Stimulated activated naive B cell treated with anti-CD40 and anti-IgM and Interleukin-4, amounts not matched to agents 10 μg/mL and 1 μg/mL and 100 μg/mL, for 72 hours (primary cell): ENCODE data around the gene MTIF2.
A peak's percentile ranks its signal among the peaks of the same experiment; 100 is the strongest.
"Not testable (repeated sequence)": the region's sequence is repeated elsewhere in the genome, so short reads cannot be mapped to it uniquely, and the experiment has no call there.

ENCODE experiments used
- ATAC-seq, 2 donors: fragments of 150-1000 bp; cut with Tn5 transposase; replicated peaks; 2 replicates each; pipeline ENCODE4 v1.10.0; 2021; ENCODE audit warnings: moderate library complexity in 1 of 2
- DNase-seq: peaks from one replicate; pipeline ENCODE4 v3.0.0; 2021
- H3K27ac Mint-ChIP-seq: one replicate; pipeline ENCODE4 v1.8.0; 2022; ENCODE audit warnings: mild to moderate bottlenecking, mixed read lengths
- H3K27me3 Mint-ChIP-seq, 2 donors: one replicate each; pipeline ENCODE4 v1.8.0; 2022; ENCODE audit warnings: mixed read lengths in 2 of 2
- H3K36me3 Mint-ChIP-seq, 2 donors: one replicate each; pipeline ENCODE4 v1.8.0; 2022; ENCODE audit warnings: mixed read lengths in 2 of 2, mild to moderate bottlenecking in 1 of 2
- H3K4me1 Mint-ChIP-seq, 2 donors: one replicate each; pipeline ENCODE4 v1.8.0; 2022; ENCODE audit warnings: mixed read lengths in 2 of 2, mild to moderate bottlenecking in 1 of 2
- H3K4me3 Mint-ChIP-seq, 2 donors: one replicate each; pipeline ENCODE4 v1.8.0; 2022; ENCODE audit warnings: mild to moderate bottlenecking in 2 of 2, mixed read lengths in 2 of 2, moderate library complexity in 1 of 2
- H3K9me3 Mint-ChIP-seq, 2 donors: one replicate each; pipeline ENCODE4 v1.8.0; 2022; ENCODE audit warnings: mixed read lengths in 2 of 2, mild to moderate bottlenecking in 1 of 2

Gene MTIF2

GRCh38 chr2:55274346-55274745 lies 5.3 kb upstream of the MTIF2 start:
- not testable (repeated sequence) for ATAC-seq, DNase-seq, H3K27ac Mint-ChIP-seq, H3K27me3 Mint-ChIP-seq, H3K36me3 Mint-ChIP-seq, H3K4me3 Mint-ChIP-seq, H3K9me3 Mint-ChIP-seq
- peaks cover 0 to 13% of the 10 kb centered on the region in 2 donors for H3K4me1 Mint-ChIP-seq

GRCh38 chr2:55269645-55269990 lies 587 bp upstream of the MTIF2 start:
- Mint-ChIP-seq H3K27me3 (no peaks in the 10 kb centered on the region), H3K4me3 (peak overlapping the region; percentile 95 to 97), H3K36me3 (peaks cover 0 to 11% of the 10 kb centered on the region in 2 donors), H3K4me1 (peaks cover 0 to 13% of the 10 kb centered on the region in 2 donors), H3K27ac (peak overlapping the region; percentile 95), H3K9me3 (no peaks in the 10 kb centered on the region)
- ATAC-seq (peak in 1 of 2 donors; percentile 7), DNase-seq (no peak)

GRCh38 chr2:55268288-55268906 lies 634 bp downstream of the MTIF2 start:
- Mint-ChIP-seq H3K27ac (peak overlapping the region; percentile 95), H3K36me3 (peaks cover 2 to 18% of the 10 kb centered on the region in 2 donors), H3K4me1 (peaks cover 0 to 13% of the 10 kb centered on the region in 2 donors), H3K4me3 (peak overlapping the region; percentile 95 to 97), H3K27me3 (no peaks in the 10 kb centered on the region), H3K9me3 (no peaks in the 10 kb centered on the region)
- ATAC-seq (no peak), DNase-seq (no peak)

GRCh38 chr2:55259586-55259985 lies 9.4 kb downstream of the MTIF2 start:
- not testable (repeated sequence) for H3K27me3 Mint-ChIP-seq, H3K4me3 Mint-ChIP-seq, DNase-seq, ATAC-seq, H3K4me1 Mint-ChIP-seq, H3K9me3 Mint-ChIP-seq, H3K27ac Mint-ChIP-seq
- H3K36me3 Mint-ChIP-seq = peaks cover 11 to 32% of the 10 kb centered on the region in 2 donors

- DNase-seq (no peak), ATAC-seq (no peak)
- no peak overlapping the region for H3K27ac Mint-ChIP-seq
- no peaks in the 10 kb centered on the region for H3K9me3 Mint-ChIP-seq
- no peak overlapping the region for H3K4me3 Mint-ChIP-seq
- H3K4me1 Mint-ChIP-seq = no peaks in the 10 kb centered on the region
- H3K36me3 Mint-ChIP-seq = peaks cover 31 to 34% of the 10 kb centered on the region in 2 donors
- H3K27me3 Mint-ChIP-seq = no peaks in the 10 kb centered on the region
These were observed 16.2 kb downstream of the MTIF2 start for GRCh38 chr2:55252832-55253231.

GRCh38 chr2:55247025-55247424 lies 22.0 kb downstream of the MTIF2 start:
- no peak overlapping the region for H3K4me3 Mint-ChIP-seq
- ATAC-seq (no peak), DNase-seq (no peak)
- no peak overlapping the region for H3K27ac Mint-ChIP-seq
- H3K9me3 Mint-ChIP-seq = no peaks in the 10 kb centered on the region
- no peaks in the 10 kb centered on the region for H3K27me3 Mint-ChIP-seq
- H3K4me1 Mint-ChIP-seq = peaks cover 2 to 4% of the 10 kb centered on the region in 2 donors
- H3K36me3 Mint-ChIP-seq = peaks cover 38 to 41% of the 10 kb centered on the region in 2 donors

GRCh38 chr2:55245411-55245810 lies 23.6 kb downstream of the MTIF2 start:
- ATAC-seq (no peak), DNase-seq (no peak)
- no peaks in the 10 kb centered on the region for H3K27me3 Mint-ChIP-seq
- H3K36me3 Mint-ChIP-seq = peaks cover 38 to 47% of the 10 kb centered on the region in 2 donors
- H3K4me1 Mint-ChIP-seq = peaks cover 2 to 7% of the 10 kb centered on the region in 2 donors
- no peak overlapping the region for H3K27ac Mint-ChIP-seq
- no peaks in the 10 kb centered on the region for H3K9me3 Mint-ChIP-seq
- no peak overlapping the region for H3K4me3 Mint-ChIP-seq

- no peak overlapping the region for H3K27ac Mint-ChIP-seq
- ATAC-seq = no peak
- DNase-seq = no peak
- H3K27me3 Mint-ChIP-seq = no peaks in the 10 kb centered on the region
- peaks cover 2 to 7% of the 10 kb centered on the region in 2 donors for H3K4me1 Mint-ChIP-seq
- peaks cover 26 to 43% of the 10 kb centered on the region in 2 donors for H3K36me3 Mint-ChIP-seq
- H3K4me3 Mint-ChIP-seq = no peak overlapping the region
- no peaks in the 10 kb centered on the region for H3K9me3 Mint-ChIP-seq
These were observed 26.4 kb downstream of the MTIF2 start for GRCh38 chr2:55242617-55243016.

GRCh38 chr2:55241582-55241981 lies 27.4 kb downstream of the MTIF2 start:
- not testable (repeated sequence) for H3K27me3 Mint-ChIP-seq, H3K27ac Mint-ChIP-seq, H3K4me3 Mint-ChIP-seq, H3K9me3 Mint-ChIP-seq, DNase-seq, H3K4me1 Mint-ChIP-seq, ATAC-seq
- peaks cover 19 to 36% of the 10 kb centered on the region in 2 donors for H3K36me3 Mint-ChIP-seq

GRCh38 chr2:55239656-55240222 lies 29.3 kb downstream of the MTIF2 start:
- no peak overlapping the region for H3K4me3 Mint-ChIP-seq
- peaks cover 6 to 12% of the 10 kb centered on the region in 2 donors for H3K4me1 Mint-ChIP-seq
- ATAC-seq (no peak), DNase-seq (no peak)
- peaks cover 13 to 36% of the 10 kb centered on the region in 2 donors for H3K36me3 Mint-ChIP-seq
- no peak overlapping the region for H3K27ac Mint-ChIP-seq
- no peaks in the 10 kb centered on the region for H3K27me3 Mint-ChIP-seq
- H3K9me3 Mint-ChIP-seq = no peaks in the 10 kb centered on the region

- Mint-ChIP-seq H3K4me1 (peaks cover 13 to 31% of the 10 kb centered on the region in 2 donors), H3K27ac (no peak overlapping the region), H3K4me3 (no peak overlapping the region), H3K36me3 (peaks cover 24 to 48% of the 10 kb centered on the region in 2 donors), H3K9me3 (no peaks in the 10 kb centered on the region), H3K27me3 (no peaks in the 10 kb centered on the region)
- ATAC-seq (no peak), DNase-seq (no peak)
These were observed 32.0 kb downstream of the MTIF2 start for GRCh38 chr2:55236992-55237543.

- no peaks in the 10 kb centered on the region for H3K9me3 Mint-ChIP-seq
- H3K27ac Mint-ChIP-seq = no peak overlapping the region
- H3K4me3 Mint-ChIP-seq = no peak overlapping the region
- DNase-seq = no peak
- peaks cover 23 to 43% of the 10 kb centered on the region in 2 donors for H3K36me3 Mint-ChIP-seq
- no peaks in the 10 kb centered on the region for H3K27me3 Mint-ChIP-seq
- peaks cover 18 to 35% of the 10 kb centered on the region in 2 donors for H3K4me1 Mint-ChIP-seq
- ATAC-seq = no peak
These were observed 33.1 kb downstream of the MTIF2 start for GRCh38 chr2:55235724-55236538.

GRCh38 chr2:55233658-55233940 lies 35.4 kb downstream of the MTIF2 start:
- Mint-ChIP-seq H3K4me3 (peak overlapping the region; percentile 97 to 100), H3K27me3 (no peaks in the 10 kb centered on the region), H3K9me3 (no peaks in the 10 kb centered on the region), H3K4me1 (peaks cover 30 to 56% of the 10 kb centered on the region in 2 donors), H3K27ac (peak overlapping the region; percentile 100), H3K36me3 (peaks cover 26 to 49% of the 10 kb centered on the region in 2 donors)
- ATAC-seq (no peak), DNase-seq (no peak)

GRCh38 chr2:55232863-55233657 lies 36.0 kb downstream of the MTIF2 start:
- Mint-ChIP-seq H3K36me3 (peaks cover 28 to 48% of the 10 kb centered on the region in 2 donors), H3K27ac (peak overlapping the region; percentile 100)
- peak; percentile 60 to 64 for ATAC-seq

More at GRCh38 chr2:55232863-55233657, 36.0 kb downstream of the MTIF2 start:
- peaks cover 0 to under 1% of the 10 kb centered on the region in 2 donors for H3K9me3 Mint-ChIP-seq
- H3K27me3 Mint-ChIP-seq = no peaks in the 10 kb centered on the region
- peaks cover 35 to 61% of the 10 kb centered on the region in 2 donors for H3K4me1 Mint-ChIP-seq
- peak; percentile 42 for DNase-seq
- H3K4me3 Mint-ChIP-seq = peak overlapping the region; percentile 97 to 100
